GM19324 (cell line): ENCODE results near the gene AADACL4.
"Not testable (repeated sequence)": the region's sequence is repeated elsewhere in the genome, so short reads cannot be mapped to it uniquely, and the experiment has no call there.

Experiments
- ATAC-seq: cut with Tn5 transposase; IDR thresholded peaks from one replicate; pipeline ENCODE4 v1.9.1; 2021; ENCODE audit warnings: mild to moderate bottlenecking, moderate library complexity; ENCODE audit not compliant: unreplicated experiment, low FRiP score

The AADACL4 gene

GRCh38 chr1:12656575-12656974, 12.7 kb downstream of the AADACL4 start:
- no peak for ATAC-seq

GRCh38 chr1:12657060-12657884, 13.4 kb downstream of the AADACL4 start:
- no peak for ATAC-seq

GRCh38 chr1:12657885-12658512, 14.1 kb downstream of the AADACL4 start:
- ATAC-seq: not testable (repeated sequence)

GRCh38 chr1:12658531-12659453, 14.9 kb downstream of the AADACL4 start:
- no peak for ATAC-seq

GRCh38 chr1:12661606-12662219, 17.8 kb downstream of the AADACL4 start:
- ATAC-seq: no peak

GRCh38 chr1:12662556-12662955, 18.7 kb downstream of the AADACL4 start:
- ATAC-seq: no peak

- ATAC-seq: no peak
Measured at GRCh38 chr1:12665511-12665910, 21.6 kb downstream of the AADACL4 start.

GRCh38 chr1:12666141-12666735, 22.4 kb downstream of the AADACL4 start:
- no peak for ATAC-seq

- ATAC-seq: no peak
Measured at GRCh38 chr1:12669529-12670068, 25.7 kb downstream of the AADACL4 start.

- no peak for ATAC-seq
Measured at GRCh38 chr1:12674358-12674757, 30.5 kb downstream of the AADACL4 start.

GRCh38 chr1:12676122-12676521, 32.2 kb downstream of the AADACL4 start:
- not testable (repeated sequence) for ATAC-seq

GRCh38 chr1:12677565-12677964, 33.7 kb downstream of the AADACL4 start:
- ATAC-seq: no peak

GRCh38 chr1:12678350-12678749, 34.5 kb downstream of the AADACL4 start:
- ATAC-seq: no peak

GRCh38 chr1:12678820-12679219, 34.9 kb downstream of the AADACL4 start:
- no peak for ATAC-seq

- ATAC-seq: no peak
Measured at GRCh38 chr1:12690156-12690555, 46.3 kb downstream of the AADACL4 start.

GRCh38 chr1:12692967-12693782, 49.3 kb downstream of the AADACL4 start:
- no peak for ATAC-seq

- no peak for ATAC-seq
Measured at GRCh38 chr1:12696658-12697057, 52.8 kb downstream of the AADACL4 start.

- ATAC-seq: no peak
Measured at GRCh38 chr1:12697397-12697796, 53.5 kb downstream of the AADACL4 start.

- no peak for ATAC-seq
Measured at GRCh38 chr1:12703821-12704451, 60.1 kb downstream of the AADACL4 start.
